ENCODE data around the gene SLC22A25. TPM values are rescaled to one million over a fixed set of nuclear protein-coding genes. Genes with fewer than 3 reads are reported as not detected.

SLC22A25 gene
- total RNA-seq, 1 experiment from 2014 or later, result not detected

DNA sequence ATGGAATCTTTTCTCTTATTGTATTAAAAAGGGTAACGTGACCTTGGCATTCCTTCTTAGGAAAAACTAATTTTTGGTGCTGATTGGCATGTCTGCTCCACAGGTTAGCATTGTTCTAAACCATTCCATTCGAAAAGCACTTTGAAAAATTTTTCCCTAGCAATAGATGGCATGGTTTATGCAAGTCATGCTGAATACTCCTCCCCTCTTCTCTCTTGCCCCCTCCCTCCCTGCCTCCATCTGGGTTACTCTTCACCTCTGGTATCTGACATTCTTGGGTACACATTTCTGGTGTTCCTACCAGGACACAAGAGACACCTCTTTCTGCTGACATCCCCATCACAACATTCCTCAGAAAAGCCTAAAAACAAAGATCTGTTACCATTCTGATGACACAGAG, 1.5 kb upstream of the SLC22A25 start:
- Histone ChIP-seq H2BK15ac (ENCODE audit: low read depth, low read length) (no peak overlapping the region), H3K4me2 (ENCODE audit: insufficient read depth, insufficient read length, low read length) (no peak overlapping the region), H3K27me3 (ENCODE audit: insufficient read depth, low read length) (no peaks in the 10 kb centered on the region), H3K4me1 (ENCODE audit: insufficient read depth, low read length) (no peaks in the 10 kb centered on the region), H3T11ph (ENCODE audit: low read length) (no peak overlapping the region), H2BK20ac (ENCODE audit: low read depth, low read length, poor library complexity, severe bottlenecking) (no peak overlapping the region), H3K9ac (ENCODE audit: extremely low read depth, insufficient read length, low read length) (no peak overlapping the region), H4K20me1 (ENCODE audit: control insufficient read depth, insufficient read depth, insufficient read length) (no peaks in the 10 kb centered on the region), H4K91ac (ENCODE audit: insufficient read length, low read depth, low read length) (no peak overlapping the region), H2BK5ac (ENCODE audit: insufficient read length, low read length) (no peak overlapping the region), H3K23ac (ENCODE audit: insufficient read length, low read depth, low read length) (no peak overlapping the region), H4K8ac (replicated peaks; ENCODE audit: insufficient read length, low read depth, low read length) (no peak overlapping the region), H3K18ac (ENCODE audit: insufficient read length, low read depth, low read length) (no peak overlapping the region), H2AK5ac (ENCODE audit: insufficient read length, low read length) (no peak overlapping the region), H3K9me3 (ENCODE audit: control insufficient read depth, low read depth, low read length) (no peaks in the 10 kb centered on the region), H3K23me2 (ENCODE audit: insufficient read length, low read depth, low read length, poor library complexity, severe bottlenecking) (no peaks in the 10 kb centered on the region), H4K5ac (ENCODE audit: insufficient read length, low read depth, low read length) (no peak overlapping the region), H2AFZ (ENCODE audit: low read length) (no peak overlapping the region), H3K27ac (ENCODE audit: insufficient read length, low read depth, low read length) (no peak overlapping the region), H3K79me1 (ENCODE audit: insufficient read depth, low read depth, low read length, poor library complexity, severe bottlenecking) (no peaks in the 10 kb centered on the region), H2BK12ac (ENCODE audit: insufficient read length, low read depth, low read length) (no peak overlapping the region), H2BK120ac (ENCODE audit: low read depth, low read length, poor library complexity, severe bottlenecking) (no peak overlapping the region), H3K56ac (ENCODE audit: insufficient read length, low read depth, low read length) (no peak overlapping the region), H3K79me2 (ENCODE audit: insufficient read depth, low read length) (no peaks in the 10 kb centered on the region), H3K4ac (ENCODE audit: low read depth, low read length) (no peak overlapping the region), H3K14ac (ENCODE audit: insufficient read depth, low read length) (no peak overlapping the region)
- Mint-ChIP-seq H3K4me1 (peaks cover 3 to 5% of the 10 kb centered on the region in 2 experiments; a peak in 2 of 4 replicates), H3K27ac (no peak overlapping the region), H3K27me3 (ENCODE audit: low read depth) (0 out of 2 replicates have a peak, but pooled peaks cover 2% of the 10 kb centered on the region), H3K4me3 (no peak overlapping the region), H3K36me3 (ENCODE audit: insufficient read depth in 1 of 3, low read depth in 3 of 3) (no peaks in the 10 kb centered on the region), H3K9me3 (no peaks in the 10 kb centered on the region; a peak in 1 of 5 replicates)
- DNase-seq, result no peak
- TF ChIP-seq, protein P1, sequence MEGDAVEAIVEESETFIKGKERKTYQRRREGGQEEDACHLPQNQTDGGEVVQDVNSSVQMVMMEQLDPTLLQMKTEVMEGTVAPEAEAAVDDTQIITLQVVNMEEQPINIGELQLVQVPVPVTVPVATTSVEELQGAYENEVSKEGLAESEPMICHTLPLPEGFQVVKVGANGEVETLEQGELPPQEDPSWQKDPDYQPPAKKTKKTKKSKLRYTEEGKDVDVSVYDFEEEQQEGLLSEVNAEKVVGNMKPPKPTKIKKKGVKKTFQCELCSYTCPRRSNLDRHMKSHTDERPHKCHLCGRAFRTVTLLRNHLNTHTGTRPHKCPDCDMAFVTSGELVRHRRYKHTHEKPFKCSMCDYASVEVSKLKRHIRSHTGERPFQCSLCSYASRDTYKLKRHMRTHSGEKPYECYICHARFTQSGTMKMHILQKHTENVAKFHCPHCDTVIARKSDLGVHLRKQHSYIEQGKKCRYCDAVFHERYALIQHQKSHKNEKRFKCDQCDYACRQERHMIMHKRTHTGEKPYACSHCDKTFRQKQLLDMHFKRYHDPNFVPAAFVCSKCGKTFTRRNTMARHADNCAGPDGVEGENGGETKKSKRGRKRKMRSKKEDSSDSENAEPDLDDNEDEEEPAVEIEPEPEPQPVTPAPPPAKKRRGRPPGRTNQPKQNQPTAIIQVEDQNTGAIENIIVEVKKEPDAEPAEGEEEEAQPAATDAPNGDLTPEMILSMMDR (conservative IDR thresholded peaks at IDR 0.05), result no peak
- no CpG with 5 or more reads among the region's 2 CpGs for WGBS (ENCODE audit: extremely low coverage, insufficient read length, low lambda C conversion rate)

All from H9 (cell line).